ENCODE results near the gene TPRG1L.

GRCh38 chr1:3661631-3662030, 36.8 kb downstream of the TPRG1L start:
- TF ChIP-seq CTCF (IDR thresholded peaks at IDR 0.05; ENCODE audit: low read length) (no peak), EZH2phosphoT487 (IDR thresholded peaks at IDR 0.05; ENCODE audit: low read length) (no peak)

Measured in MM.1S (cell line).